KMS-11 (cell line): ENCODE results near the gene CGB8.

Experiments used
- H2AFZ ChIP-seq: fragments of 200-600 bp; sonication (generic); 2 replicates; pipeline ENCODE4 v1.6.1; 2016; ENCODE audit warnings: antibody characterized with exemption, mixed run types, low read depth
- H3K27ac ChIP-seq: fragments of 200-600 bp; sonication (generic); 2 replicates; pipeline ENCODE4 v1.6.1; 2016; ENCODE audit warnings: mild to moderate bottlenecking, mixed run types
- H3K27me3 ChIP-seq: fragments of 200-600 bp; sonication (generic); 2 replicates; pipeline ENCODE4 v1.6.1; 2017; ENCODE audit warnings: mild to moderate bottlenecking, low read depth, mixed run types, moderate library complexity; ENCODE audit not compliant: insufficient read depth
- H3K36me3 ChIP-seq: fragments of 200-600 bp; sonication (generic); 2 replicates; pipeline ENCODE4 v1.6.1; 2017; ENCODE audit warnings: mild to moderate bottlenecking, mixed run types; ENCODE audit not compliant: insufficient read depth
- H3K4me1 ChIP-seq: fragments of 200-600 bp; sonication (generic); 2 replicates; pipeline ENCODE4 v1.6.1; 2016; ENCODE audit warnings: mild to moderate bottlenecking, low read depth, mixed run types; ENCODE audit not compliant: poor library complexity, severe bottlenecking
- H3K4me2 ChIP-seq: fragments of 200-600 bp; sonication (generic); 2 replicates; pipeline ENCODE4 v1.7.0; 2016; ENCODE audit warnings: mild to moderate bottlenecking, mixed run types
- H3K4me3 ChIP-seq: fragments of 200-600 bp; sonication (generic); IDR thresholded peaks from 2 replicates; pipeline ENCODE4 v1.6.1; 2017; ENCODE audit warnings: low read depth, low read length, mixed read lengths; ENCODE audit not compliant: insufficient read depth
- H3K79me2 ChIP-seq: fragments of 200-600 bp; sonication (generic); 2 replicates; pipeline ENCODE4 v1.6.1; 2016; ENCODE audit warnings: low read depth, mixed run types; ENCODE audit not compliant: insufficient read depth
- H3K9ac ChIP-seq: fragments of 200-600 bp; sonication (generic); 2 replicates; pipeline ENCODE4 v1.6.1; 2016; ENCODE audit warnings: mild to moderate bottlenecking, mixed run types
- H4K20me1 ChIP-seq: fragments of 200-600 bp; sonication (generic); 2 replicates; pipeline ENCODE4 v1.6.1; 2016; ENCODE audit warnings: mild to moderate bottlenecking, mixed run types; ENCODE audit not compliant: insufficient read depth
- CTCF ChIP-seq: fragments of 200-600 bp; sonication (generic); conservative IDR thresholded peaks from 2 replicates; pipeline ENCODE4 v1.6.1; 2017; ENCODE audit warnings: low read depth, mild to moderate bottlenecking, antibody characterized with exemption, low read length, moderate library complexity, mixed read lengths

The CGB8 gene

DNA sequence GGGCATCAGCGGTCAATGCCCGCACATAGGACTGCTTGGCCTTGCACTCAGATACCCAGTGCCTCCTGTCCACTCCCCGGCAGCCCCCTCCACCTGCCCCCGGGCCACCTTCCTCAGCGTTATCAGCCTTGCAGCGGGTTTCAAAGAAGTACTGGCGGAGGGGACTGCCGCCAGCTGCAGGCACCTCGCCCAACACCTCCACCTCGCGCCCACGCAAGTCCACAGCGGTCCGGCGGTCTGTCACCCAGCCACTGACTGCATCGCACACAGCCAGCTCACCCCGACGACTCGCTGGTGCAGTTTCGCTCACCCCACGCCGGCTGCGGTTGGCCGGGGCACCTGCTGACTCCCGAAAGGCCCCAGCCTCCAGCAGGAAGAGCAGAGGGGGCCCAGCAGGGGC is 12.5 kb upstream of the CGB8 start:
- Histone ChIP-seq H3K27ac (no peak overlapping the region), H4K20me1 (no peaks in the 10 kb centered on the region), H3K36me3 (no peaks in the 10 kb centered on the region), H3K4me2 (no peak overlapping the region), H3K4me3 (no peak overlapping the region), H3K27me3 (peaks cover 93% of the 10 kb centered on the region), H3K4me1 (peaks cover 5% of the 10 kb centered on the region), H2AFZ (no peak overlapping the region), H3K79me2 (no peaks in the 10 kb centered on the region), H3K9ac (no peak overlapping the region)
- no peak for TF ChIP-seq CTCF

GRCh38 chr19:49061000-49061399 is 12.1 kb upstream of the CGB8 start:
- Histone ChIP-seq H4K20me1 (no peaks in the 10 kb centered on the region), H3K4me1 (peaks cover 8% of the 10 kb centered on the region), H3K79me2 (no peaks in the 10 kb centered on the region), H3K4me2 (no peak overlapping the region), H3K4me3 (no peak overlapping the region), H3K36me3 (no peaks in the 10 kb centered on the region), H3K27ac (no peak overlapping the region), H3K27me3 (peaks cover 93% of the 10 kb centered on the region), H2AFZ (no peak overlapping the region), H3K9ac (no peak overlapping the region)
- no peak for TF ChIP-seq CTCF

GRCh38 chr19:49059053-49059452 is 10.1 kb upstream of the CGB8 start:
- H3K4me2 ChIP-seq, result no peak overlapping the region
- H3K79me2 ChIP-seq, result no peaks in the 10 kb centered on the region
- no peaks in the 10 kb centered on the region for H4K20me1 ChIP-seq
- no peak overlapping the region for H2AFZ ChIP-seq
- H3K36me3 ChIP-seq, result no peaks in the 10 kb centered on the region
- no peak overlapping the region for H3K9ac ChIP-seq
- H3K27ac ChIP-seq, result no peak overlapping the region
- peaks cover 8% of the 10 kb centered on the region for H3K4me1 ChIP-seq
- no peak overlapping the region for H3K4me3 ChIP-seq
- TF ChIP-seq CTCF, result no peak
- H3K27me3 ChIP-seq, result peaks cover 87% of the 10 kb centered on the region

DNA sequence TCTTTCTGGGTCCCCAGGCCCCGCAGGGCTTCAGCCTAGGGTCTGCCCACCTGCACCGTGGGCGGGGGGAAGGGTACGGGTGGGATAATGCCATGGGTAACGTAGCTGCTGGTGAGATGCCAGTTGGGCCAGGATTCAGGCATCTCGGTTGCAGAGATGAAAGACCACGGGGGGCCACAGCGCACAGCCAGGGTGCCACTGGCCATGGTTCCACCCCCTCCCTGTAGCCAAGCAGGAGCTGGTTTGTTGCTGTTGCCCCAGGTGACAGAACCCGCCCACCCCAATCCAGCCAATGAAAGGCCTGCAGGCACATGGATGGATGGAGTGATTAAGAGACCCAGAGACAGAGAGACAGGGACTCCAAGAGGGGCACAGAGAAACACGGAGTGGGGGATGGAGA is 9.7 kb upstream of the CGB8 start:
- Histone ChIP-seq H3K4me1 (peaks cover 8% of the 10 kb centered on the region), H3K27ac (no peak overlapping the region), H3K79me2 (no peaks in the 10 kb centered on the region), H2AFZ (no peak overlapping the region), H3K4me2 (no peak overlapping the region), H3K4me3 (no peak overlapping the region), H3K36me3 (no peaks in the 10 kb centered on the region), H3K27me3 (peaks cover 87% of the 10 kb centered on the region), H4K20me1 (no peaks in the 10 kb centered on the region), H3K9ac (no peak overlapping the region)
- no peak for TF ChIP-seq CTCF
